Right lobe of liver (tissue), 6 donors: Measurements from ENCODE around the gene FKBP15. TPM values are rescaled to one million over a fixed set of nuclear protein-coding genes. Genes with fewer than 3 reads are reported as not detected.

Experiments used
- ATAC-seq, 4 donors: fragments of 200-7000 bp; cut with Tn5 transposase; one replicate each; pipeline ENCODE4 v1.9.1; 2020; ENCODE audit warnings: mild to moderate bottlenecking in 4 of 4, moderate library complexity in 4 of 4
- DNase-seq, 3 donors: peaks; one replicate each; pipeline ENCODE4 v3.0.0-alpha.2; 2020
- H3K27ac ChIP-seq, 3 donors: fragments of 200-600 bp; one replicate each; pipeline ENCODE4 v1.8.0; 2022
- H3K27me3 ChIP-seq, 2 donors: fragments of 200-600 bp; one replicate each; pipeline ENCODE4 v1.8.0; 2022
- H3K36me3 ChIP-seq, 4 donors: fragments of 200-600 bp; sonication (generic) in 1 of 4; one replicate each; pipeline versions ENCODE4 v1.5.1 to v1.8.0; 2017 to 2022; ENCODE audit warnings: control low read depth in 1 of 4
- H3K4me1 ChIP-seq, 4 donors: fragments of 200-600 bp; sonication (generic) in 1 of 4; one replicate each; pipeline versions ENCODE4 v1.5.1 to v1.8.0; 2017 to 2022; ENCODE audit warnings: control low read depth in 1 of 4
- H3K4me3 ChIP-seq, 3 donors: fragments of 200-600 bp; one replicate each; pipeline ENCODE4 v1.8.0; 2022
- H3K9me3 ChIP-seq, 4 donors: fragments of 200-600 bp; sonication (generic) in 1 of 4; one replicate each; pipeline versions ENCODE4 v1.5.1 to v1.8.0; 2017 to 2022; ENCODE audit warnings: control low read depth in 1 of 4
- CTCF ChIP-seq, 4 donors: fragments of 200-600 bp in 3 of 4; fragments of 450-650 bp in 1 of 4; IDR thresholded peaks; one replicate each; pipeline versions ENCODE4 v1.5.1 to v1.8.0; 2016 to 2022; ENCODE audit warnings: antibody characterized with exemption in 4 of 4, mild to moderate bottlenecking in 2 of 4
- POLR2A ChIP-seq: fragments of 450-650 bp; IDR thresholded peaks from one replicate; pipeline ENCODE4 v1.6.1; 2017; ENCODE audit warnings: antibody characterized with exemption, mild to moderate bottlenecking
- WGBS: methylation state at CpG from one replicate; pipeline ENCODE4 v1.1.6; 2018; ENCODE audit warnings: low coverage, low lambda C conversion rate; ENCODE audit not compliant: insufficient coverage; ENCODE audit errors: missing lambda C conversion rate; 5-methylcytosine and 5-hydroxymethylcytosine counted together
- intact Hi-C, 2 donors: fragments of 100-400 bp; cut with DNase I; formaldehyde crosslinking; loops; one replicate each; pipeline versions ENCODE4 v1.11.2 to v1.14.1; 2022
- total RNA-seq, 6 experiments: library from RNA; depleted of rRNA in 2 of 6; stranded (reverse); fragments of >200 nt in 2 of 6; fragmentation: NEBNext Ultra II Directional in 3 of 6; extraction: Animal tissue kit (Norgen Biotek cat#: 25700) in 3 of 6; gene quantifications; one replicate each; pipeline versions ENCODE4 v1.1.0 to v1.2.4, GENCODE V29; 2016 to 2023
- donor health status: DM: no; HTN: yes; CAD: no.
- donor health status: DM: no; HTN: no; CAD: no.
- donor health status: DM: no; HTN: no; CAD: no.
- donor health status: DM: no; HTN: yes; CAD: no.
- donor health status: DM: no; HTN: yes; CAD: no.

FKBP15 gene
- total RNA-seq, 6 experiments from 2014 or later = 11.1 to 17.2 (median 12.8) TPM

- no peak for ATAC-seq
- no peak for TF ChIP-seq CTCF (IDR thresholded peaks at IDR 0.05)
- intact Hi-C loops = no loop called here
- Histone ChIP-seq H3K4me1 (no peaks in the 10 kb centered on the region), H3K9me3 (no peaks in the 10 kb centered on the region), H3K27ac (no peak overlapping the region), H3K27me3 (no peaks in the 10 kb centered on the region), H3K36me3 (peaks cover 0 to 81% (median 31%) of the 10 kb centered on the region in 4 donors), H3K4me3 (no peak overlapping the region)
- DNase-seq = no peak
These were observed 39.9 kb downstream of the FKBP15 start for GRCh38 chr9:113181165-113181564.

GRCh38 chr9:113179839-113180238 lies 41.2 kb downstream of the FKBP15 start:
- TF ChIP-seq POLR2A = no peak
- no peak for TF ChIP-seq CTCF (IDR thresholded peaks at IDR 0.05)
- no peak overlapping the region for H3K27ac ChIP-seq
- no peaks in the 10 kb centered on the region for H3K27me3 ChIP-seq
- ATAC-seq (peak in 1 of 4 donors; percentile 55), DNase-seq (no peak)
- no peaks in the 10 kb centered on the region for H3K9me3 ChIP-seq
- no peak overlapping the region for H3K4me3 ChIP-seq
- WGBS = 17% methylated on average over 1 of the region's 1 CpG
- no peaks in the 10 kb centered on the region for H3K4me1 ChIP-seq
- H3K36me3 ChIP-seq = peaks cover 0 to 80% (median 33%) of the 10 kb centered on the region in 4 donors
- intact Hi-C loops = no loop called here

- no peak for ATAC-seq
- Histone ChIP-seq H3K27ac (no peak overlapping the region), H3K4me1 (peaks cover 0 to 7% (median 2%) of the 10 kb centered on the region in 4 donors), H3K36me3 (peaks cover 0 to 76% (median 25%) of the 10 kb centered on the region in 4 donors), H3K4me3 (no peak overlapping the region), H3K9me3 (no peaks in the 10 kb centered on the region), H3K27me3 (no peaks in the 10 kb centered on the region)
- 30% methylated on average over 1 of the region's 1 CpG for WGBS
- TF ChIP-seq CTCF (IDR thresholded peaks at IDR 0.05) (no peak), POLR2A (no peak)
- intact Hi-C loops = no loop called here
- DNase-seq = no peak
These were observed 43.0 kb downstream of the FKBP15 start for GRCh38 chr9:113178087-113178486.

- no peak overlapping the region for H3K27ac ChIP-seq
- no peak for TF ChIP-seq CTCF (IDR thresholded peaks at IDR 0.05)
- no peak for TF ChIP-seq POLR2A
- H3K27me3 ChIP-seq = no peaks in the 10 kb centered on the region
- DNase-seq = no peak
- ATAC-seq = no peak
- H3K4me3 ChIP-seq = no peak overlapping the region
- intact Hi-C loops = no loop called here
- H3K36me3 ChIP-seq = peaks cover 0 to 76% (median 27%) of the 10 kb centered on the region in 4 donors
- WGBS = 82% methylated on average over 2 of the region's 2 CpGs
- H3K4me1 ChIP-seq = peaks cover 0 to 7% (median 2%) of the 10 kb centered on the region in 4 donors
- no peaks in the 10 kb centered on the region for H3K9me3 ChIP-seq
These were observed 43.8 kb downstream of the FKBP15 start for GRCh38 chr9:113177251-113177650.

GRCh38 chr9:113176803-113177202 lies 44.3 kb downstream of the FKBP15 start:
- Histone ChIP-seq H3K27ac (no peak overlapping the region), H3K27me3 (no peaks in the 10 kb centered on the region), H3K4me3 (no peak overlapping the region), H3K4me1 (peaks cover 0 to 7% (median 2%) of the 10 kb centered on the region in 4 donors), H3K9me3 (no peaks in the 10 kb centered on the region), H3K36me3 (peaks cover 0 to 74% (median 24%) of the 10 kb centered on the region in 4 donors)
- ATAC-seq (no peak), DNase-seq (no peak)
- TF ChIP-seq CTCF (IDR thresholded peaks at IDR 0.05) = no peak
- no peak for TF ChIP-seq POLR2A
- intact Hi-C loops = no loop called here
- WGBS = 76% methylated on average over 6 of the region's 6 CpGs
